Cardiac muscle cell (in vitro differentiated cells and primary cell): Measurements from ENCODE around the gene C19orf25. TPM values are rescaled to one million over a fixed set of nuclear protein-coding genes. Genes with fewer than 3 reads are reported as not detected.
A peak's percentile ranks its signal among the peaks of the same experiment; 100 is the strongest.

Source experiments
- DNase-seq, 2 donors: peaks; one replicate each; pipeline versions ENCODE4 v3.0.0 to v3.0.0-alpha.2; 2010 to 2017; ENCODE audit warnings: low read depth in 1 of 2, low spot score in 1 of 2
- H3K27ac ChIP-seq: fragments of 200-600 bp; sonication (generic); 2 replicates; pipeline ENCODE4 v1.5.1; 2016
- H3K27me3 ChIP-seq: fragments of 200-600 bp; sonication (generic); 2 replicates; pipeline ENCODE4 v1.6.0; 2016; ENCODE audit warnings: control low read depth
- H3K36me3 ChIP-seq: fragments of 200-600 bp; sonication (generic); 2 replicates; pipeline ENCODE4 v1.5.1; 2016; ENCODE audit warnings: control low read depth
- H3K4me1 ChIP-seq: fragments of 200-600 bp; sonication (generic); 2 replicates; pipeline ENCODE4 v1.8.1; 2017; ENCODE audit warnings: low read depth, mild to moderate bottlenecking, mixed run types
- H3K4me3 ChIP-seq: fragments of 200-600 bp; sonication (generic); 2 replicates; pipeline ENCODE4 v1.5.1; 2016; ENCODE audit warnings: mild to moderate bottlenecking
- H3K9me3 ChIP-seq: fragments of 200-600 bp; sonication (generic); 2 replicates; pipeline ENCODE4 v1.5.1; 2017; ENCODE audit warnings: low read depth, mild to moderate bottlenecking, control low read depth
- polyA plus RNA-seq: library from polyadenylated mRNA; unstranded; fragments of >200 nt; fragmentation: Nextera tagmentation; extraction: Ambion mirVana; gene quantifications from 2 replicates; pipeline ENCODE4 v1.2.1, GENCODE V29; 2016
- total RNA-seq: library from RNA; depleted of rRNA; stranded (reverse); fragments of >200 nt; gene quantifications from 2 replicates; pipeline ENCODE4 v1.2.3, GENCODE V29; 2016
- TF ChIP-seq, protein P1 (sequence below): IDR thresholded peaks from 2 replicates; pipeline ENCODE4 v1.5.1; 2012; ENCODE audit warnings: low read depth, mild to moderate bottlenecking, low read length

The C19orf25 gene
- total and polyA plus RNA-seq, 2 experiments from 2014 or later = 52.4 to 84.9 TPM

DNA sequence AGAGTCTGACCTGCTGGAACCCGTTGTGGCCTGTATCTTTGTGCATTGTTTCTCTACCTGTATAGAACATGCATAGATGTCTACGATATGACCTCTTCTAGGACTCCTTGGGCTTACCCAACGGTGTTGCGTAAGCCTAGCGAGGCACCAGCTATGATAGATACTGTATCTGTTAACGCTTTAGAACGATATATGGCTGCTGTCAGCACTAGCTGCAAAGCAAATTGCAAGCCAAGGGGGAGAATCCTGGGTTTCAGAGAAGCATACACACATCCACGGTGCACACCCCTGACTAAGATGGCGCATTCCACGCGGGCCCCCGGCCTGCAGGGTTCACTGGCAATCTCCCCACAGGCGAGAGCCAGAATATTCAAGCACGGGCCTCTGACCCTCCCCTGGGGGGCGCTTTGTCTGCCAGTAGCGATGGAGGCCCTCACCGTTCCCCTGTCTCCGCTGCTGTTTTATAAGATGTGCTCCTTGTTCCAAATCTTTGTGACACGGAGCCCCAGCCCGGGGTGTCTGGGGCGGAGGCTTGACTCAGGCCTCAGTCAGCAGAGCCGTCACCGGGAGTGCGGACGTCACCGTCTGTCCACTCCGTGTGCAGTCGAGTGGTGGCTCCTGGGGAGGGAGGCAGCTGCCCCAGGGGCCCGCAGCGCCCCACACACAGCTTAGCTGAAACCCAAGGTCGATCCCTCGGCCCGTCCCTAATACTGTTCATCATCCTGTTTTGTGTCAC, 53.7 kb downstream of the C19orf25 start:
- Histone ChIP-seq H3K9me3 (no peaks in the 10 kb centered on the region), H3K36me3 (peaks cover 42% of the 10 kb centered on the region), H3K27me3 (no peaks in the 10 kb centered on the region), H3K4me3 (no peak overlapping the region), H3K27ac (no peak overlapping the region), H3K4me1 (no peaks in the 10 kb centered on the region)
- TF ChIP-seq, protein P1, sequence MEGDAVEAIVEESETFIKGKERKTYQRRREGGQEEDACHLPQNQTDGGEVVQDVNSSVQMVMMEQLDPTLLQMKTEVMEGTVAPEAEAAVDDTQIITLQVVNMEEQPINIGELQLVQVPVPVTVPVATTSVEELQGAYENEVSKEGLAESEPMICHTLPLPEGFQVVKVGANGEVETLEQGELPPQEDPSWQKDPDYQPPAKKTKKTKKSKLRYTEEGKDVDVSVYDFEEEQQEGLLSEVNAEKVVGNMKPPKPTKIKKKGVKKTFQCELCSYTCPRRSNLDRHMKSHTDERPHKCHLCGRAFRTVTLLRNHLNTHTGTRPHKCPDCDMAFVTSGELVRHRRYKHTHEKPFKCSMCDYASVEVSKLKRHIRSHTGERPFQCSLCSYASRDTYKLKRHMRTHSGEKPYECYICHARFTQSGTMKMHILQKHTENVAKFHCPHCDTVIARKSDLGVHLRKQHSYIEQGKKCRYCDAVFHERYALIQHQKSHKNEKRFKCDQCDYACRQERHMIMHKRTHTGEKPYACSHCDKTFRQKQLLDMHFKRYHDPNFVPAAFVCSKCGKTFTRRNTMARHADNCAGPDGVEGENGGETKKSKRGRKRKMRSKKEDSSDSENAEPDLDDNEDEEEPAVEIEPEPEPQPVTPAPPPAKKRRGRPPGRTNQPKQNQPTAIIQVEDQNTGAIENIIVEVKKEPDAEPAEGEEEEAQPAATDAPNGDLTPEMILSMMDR = no peak
- DNase-seq = peak in 1 of 2 donors; percentile 24

- Histone ChIP-seq H3K36me3 (peaks cover 39% of the 10 kb centered on the region), H3K27ac (no peak overlapping the region), H3K27me3 (no peaks in the 10 kb centered on the region), H3K9me3 (no peaks in the 10 kb centered on the region), H3K4me1 (no peaks in the 10 kb centered on the region), H3K4me3 (no peak overlapping the region)
- TF ChIP-seq, protein P1 = no peak
- no peak for DNase-seq
These were observed 54.6 kb downstream of the C19orf25 start for GRCh38 chr19:1424192-1424955.

- no peak for DNase-seq
- Histone ChIP-seq H3K27me3 (no peaks in the 10 kb centered on the region), H3K9me3 (no peaks in the 10 kb centered on the region), H3K36me3 (peaks cover 31% of the 10 kb centered on the region), H3K27ac (no peak overlapping the region), H3K4me3 (no peak overlapping the region), H3K4me1 (no peaks in the 10 kb centered on the region)
- TF ChIP-seq, protein P1 = no peak
These were observed 55.4 kb downstream of the C19orf25 start for GRCh38 chr19:1423436-1424191.

Other genes with a start within 250 kb of the C19orf25 start
- gene CBARP, start 241.2 kb downstream of the C19orf25 start, total RNA-seq = 21.1 and 29.1 TPM in 2 replicates
- 22.1 and 30.6 TPM in 2 replicates for gene CBARP, start 241.2 kb downstream of the C19orf25 start, polyA plus RNA-seq
- gene ATP5F1D, start 237.5 kb downstream of the C19orf25 start, total RNA-seq = 188 and 355 TPM in 2 replicates
- 505 and 638 TPM in 2 replicates for gene ATP5F1D, start 237.5 kb downstream of the C19orf25 start, polyA plus RNA-seq
- 45.6 and 89.2 TPM in 2 replicates for gene MIDN, start 230.6 kb downstream of the C19orf25 start, total RNA-seq
- 58.1 and 76.0 TPM in 2 replicates for gene MIDN, start 230.6 kb downstream of the C19orf25 start, polyA plus RNA-seq
- 1,112 and 2,236 TPM in 2 replicates for gene CIRBP, start 209.9 kb downstream of the C19orf25 start, total RNA-seq
- 716 and 851 TPM in 2 replicates for gene CIRBP, start 209.9 kb downstream of the C19orf25 start, polyA plus RNA-seq
- 31.2 and 44.9 TPM in 2 replicates for gene FAM174C, start 203.7 kb downstream of the C19orf25 start, total RNA-seq
- gene FAM174C, start 203.7 kb downstream of the C19orf25 start, polyA plus RNA-seq = 34.0 and 34.4 TPM in 2 replicates
- 13.0 and 16.9 TPM in 2 replicates for gene EFNA2, start 193.3 kb downstream of the C19orf25 start, total RNA-seq
- gene EFNA2, start 193.3 kb downstream of the C19orf25 start, polyA plus RNA-seq = 0.34 and 0.44 TPM in 2 replicates
- gene NDUFS7, start 95.3 kb downstream of the C19orf25 start, total RNA-seq = 264 and 266 TPM in 2 replicates
- 455 and 472 TPM in 2 replicates for gene NDUFS7, start 95.3 kb downstream of the C19orf25 start, polyA plus RNA-seq
- 197 and 231 TPM in 2 replicates for gene GAMT, start 77.7 kb downstream of the C19orf25 start, total RNA-seq
- gene GAMT, start 77.7 kb downstream of the C19orf25 start, polyA plus RNA-seq = 180 and 231 TPM in 2 replicates
- 103 and 112 TPM in 2 replicates for gene DAZAP1, start 71.6 kb downstream of the C19orf25 start, total RNA-seq
- 41.8 and 43.0 TPM in 2 replicates for gene DAZAP1, start 71.6 kb downstream of the C19orf25 start, polyA plus RNA-seq
- gene RPS15, start 40.8 kb downstream of the C19orf25 start, total RNA-seq = 3,563 and 6,817 TPM in 2 replicates
- 1,008 and 1,129 TPM in 2 replicates for gene RPS15, start 40.8 kb downstream of the C19orf25 start, polyA plus RNA-seq
- gene APC2, start 29.1 kb downstream of the C19orf25 start, total RNA-seq = 0.42 and 1.3 TPM in 2 replicates
- 0.27 and 0.94 TPM in 2 replicates for gene APC2, start 29.1 kb downstream of the C19orf25 start, polyA plus RNA-seq
- 11.2 and 28.6 TPM in 2 replicates for gene PCSK4, start 11.1 kb upstream of the C19orf25 start, total RNA-seq
- gene PCSK4, start 11.1 kb upstream of the C19orf25 start, polyA plus RNA-seq = 9.6 and 19.2 TPM in 2 replicates
- gene REEP6, start 12.0 kb upstream of the C19orf25 start, total RNA-seq = 52.7 and 72.5 TPM in 2 replicates
- gene REEP6, start 12.0 kb upstream of the C19orf25 start, polyA plus RNA-seq = 74.7 and 99.8 TPM in 2 replicates
- gene ADAMTSL5, start 33.8 kb upstream of the C19orf25 start, total RNA-seq = 3.9 and 5.7 TPM in 2 replicates
- 4.9 and 8.6 TPM in 2 replicates for gene ADAMTSL5, start 33.8 kb upstream of the C19orf25 start, polyA plus RNA-seq
- 0.04 and 1.2 TPM in 2 replicates for gene PLK5, start 44.9 kb upstream of the C19orf25 start, total RNA-seq
- 0.54 and 0.87 TPM in 2 replicates for gene PLK5, start 44.9 kb upstream of the C19orf25 start, polyA plus RNA-seq
- gene MEX3D, start 89.1 kb upstream of the C19orf25 start, total RNA-seq = 49.7 and 65.6 TPM in 2 replicates
- gene MEX3D, start 89.1 kb upstream of the C19orf25 start, polyA plus RNA-seq = 4.4 and 4.5 TPM in 2 replicates
- 171 and 179 TPM in 2 replicates for gene MBD3, start 113.7 kb upstream of the C19orf25 start, total RNA-seq
- gene MBD3, start 113.7 kb upstream of the C19orf25 start, polyA plus RNA-seq = 71.6 and 93.3 TPM in 2 replicates
- gene UQCR11, start 126.2 kb upstream of the C19orf25 start, total RNA-seq = 73.6 and 161 TPM in 2 replicates
- gene UQCR11, start 126.2 kb upstream of the C19orf25 start, polyA plus RNA-seq = 842 and 1,116 TPM in 2 replicates
- 250 and 281 TPM in 2 replicates for gene TCF3, start 173.4 kb upstream of the C19orf25 start, total RNA-seq
- gene TCF3, start 173.4 kb upstream of the C19orf25 start, polyA plus RNA-seq = 110 and 136 TPM in 2 replicates